WTC11 (cell line): Measurements from ENCODE around the gene FKBP14. TPM values are rescaled to one million over a fixed set of nuclear protein-coding genes. Genes with fewer than 3 reads are reported as not detected.
A peak's percentile ranks its signal among the peaks of the same experiment; 100 is the strongest.

Experiments used
- ATAC-seq: fragments of 200-7000 bp; cut with Tn5 transposase; 2 replicates; pipeline ENCODE4 v1.10.0; 2021; ENCODE audit warnings: mild to moderate bottlenecking, moderate library complexity
- CTCF ChIA-PET: fragments of 300-600 bp; sonication (Branson Sonifier 250); formaldehyde crosslinking; loops from one replicate; lab custom pipeline; 2021; ENCODE audit warnings: antibody characterized with exemption; lab: Charles Lee
- POLR2A ChIA-PET: fragments of 350-600 bp; sonication (Branson Sonifier 250); formaldehyde crosslinking; loops from one replicate; lab custom pipeline; 2021; ENCODE audit warnings: antibody characterized with exemption; lab: Charles Lee
- DNase-seq: peaks from one replicate; pipeline ENCODE4 v3.0.0; 2021; ENCODE audit warnings: low spot score
- H3K27ac Mint-ChIP-seq: 2 replicates; pipeline ENCODE4 v1.8.0; 2021; ENCODE audit warnings: mixed read lengths
- H3K27me3 Mint-ChIP-seq: 2 replicates; pipeline ENCODE4 v1.8.0; 2021; ENCODE audit warnings: low read depth, mild to moderate bottlenecking, moderate library complexity, mixed read lengths
- H3K36me3 Mint-ChIP-seq: 2 replicates; pipeline ENCODE4 v1.8.0; 2021; ENCODE audit warnings: mixed read lengths
- H3K4me1 Mint-ChIP-seq: 2 replicates; pipeline ENCODE4 v1.8.0; 2022; ENCODE audit warnings: mixed read lengths
- H3K4me3 Mint-ChIP-seq: 2 replicates; pipeline ENCODE4 v1.8.0; 2021; ENCODE audit warnings: mild to moderate bottlenecking, moderate library complexity, mixed read lengths
- H3K9me3 Mint-ChIP-seq: 2 replicates; pipeline ENCODE4 v1.8.0; 2021; ENCODE audit warnings: mixed read lengths
- CBFB ChIP-seq: sonication (generic); formaldehyde crosslinking; IDR thresholded peaks from 2 replicates; pipeline ENCODE4 v1.8.1; 2022; ENCODE audit warnings: mild to moderate bottlenecking, low read depth, missing genetic modification reagents
- CREM ChIP-seq: sonication (generic); formaldehyde crosslinking; IDR thresholded peaks from 2 replicates; pipeline ENCODE4 v1.8.1; 2022; ENCODE audit warnings: mild to moderate bottlenecking, missing genetic modification reagents, moderate library complexity
- GTF2I ChIP-seq: fragments of 250-450 bp; sonication (Bioruptor Pico); conservative IDR thresholded peaks from 2 replicates; pipeline ENCODE4 v1.4.0; 2021; ENCODE audit warnings: mild to moderate bottlenecking
- KAT7 ChIP-seq: sonication (generic); formaldehyde crosslinking; IDR thresholded peaks from 2 replicates; pipeline ENCODE4 v1.8.1; 2023; ENCODE audit warnings: missing genetic modification reagents, mild to moderate bottlenecking, borderline replicate concordance
- NR2C2 ChIP-seq: sonication (generic); formaldehyde crosslinking; IDR thresholded peaks from 2 replicates; pipeline ENCODE4 v1.8.0; 2022; ENCODE audit warnings: mild to moderate bottlenecking, missing genetic modification reagents
- TEAD1 ChIP-seq: sonication (generic); formaldehyde crosslinking; IDR thresholded peaks from 2 replicates; pipeline ENCODE4 v1.8.0; 2022; ENCODE audit warnings: mild to moderate bottlenecking, missing genetic modification reagents
- TEAD4 ChIP-seq: sonication (generic); formaldehyde crosslinking; IDR thresholded peaks from 2 replicates; pipeline ENCODE4 v1.8.0; 2022; ENCODE audit warnings: mild to moderate bottlenecking, missing genetic modification reagents
- ZNF138 ChIP-seq: sonication (generic); formaldehyde crosslinking; conservative IDR thresholded peaks from 2 replicates; pipeline ENCODE4 v1.8.1; 2022; ENCODE audit warnings: mild to moderate bottlenecking, moderate library complexity, missing genetic modification reagents
- ZNF232 ChIP-seq: sonication (generic); formaldehyde crosslinking; IDR thresholded peaks from 2 replicates; pipeline ENCODE4 v1.8.0; 2022; ENCODE audit warnings: mild to moderate bottlenecking, missing genetic modification reagents
- total RNA-seq: library from RNA; stranded (reverse); gene quantifications from 3 replicates; pipeline ENCODE4 v1.2.3, GENCODE V29; 2021
- TF ChIP-seq, protein P1 (sequence below): sonication (generic); formaldehyde crosslinking; IDR thresholded peaks from 2 replicates; pipeline ENCODE4 v1.8.1; 2023; ENCODE audit warnings: mild to moderate bottlenecking, missing genetic modification reagents, moderate library complexity
- TF ChIP-seq, protein P2 (sequence below): sonication (generic); formaldehyde crosslinking; IDR thresholded peaks from 2 replicates; pipeline ENCODE4 v1.8.0; 2023; ENCODE audit warnings: mild to moderate bottlenecking, missing genetic modification reagents
- TF ChIP-seq, protein P3 (sequence below): sonication (generic); formaldehyde crosslinking; conservative IDR thresholded peaks from 2 replicates; pipeline ENCODE4 v1.8.1; 2023; ENCODE audit warnings: mild to moderate bottlenecking, low read depth, missing genetic modification reagents, moderate library complexity
- TF ChIP-seq, protein P4 (sequence below): sonication (generic); formaldehyde crosslinking; IDR thresholded peaks from 2 replicates; pipeline ENCODE4 v1.8.1; 2023; ENCODE audit warnings: mild to moderate bottlenecking, moderate library complexity, missing genetic modification reagents
- TF ChIP-seq, protein P5 (sequence below): sonication (generic); formaldehyde crosslinking; IDR thresholded peaks from 2 replicates; pipeline ENCODE4 v1.8.0; 2022; ENCODE audit warnings: mild to moderate bottlenecking, missing genetic modification reagents
- TF ChIP-seq, protein P6 (sequence below): sonication (generic); formaldehyde crosslinking; IDR thresholded peaks from 2 replicates; pipeline ENCODE4 v1.8.0; 2023; ENCODE audit warnings: missing genetic modification reagents, mild to moderate bottlenecking, borderline replicate concordance
- TF ChIP-seq, protein P7 (sequence below): sonication (generic); formaldehyde crosslinking; IDR thresholded peaks from 2 replicates; pipeline ENCODE4 v1.8.0; 2022; ENCODE audit warnings: mild to moderate bottlenecking, missing genetic modification reagents
- TF ChIP-seq, protein P8 (sequence below): sonication (generic); formaldehyde crosslinking; IDR thresholded peaks from 2 replicates; pipeline ENCODE4 v1.8.1; 2022; ENCODE audit warnings: mild to moderate bottlenecking, moderate library complexity, missing genetic modification reagents

The FKBP14 gene
- total RNA-seq, 1 experiment from 2014 or later, result 23.0 TPM

DNA sequence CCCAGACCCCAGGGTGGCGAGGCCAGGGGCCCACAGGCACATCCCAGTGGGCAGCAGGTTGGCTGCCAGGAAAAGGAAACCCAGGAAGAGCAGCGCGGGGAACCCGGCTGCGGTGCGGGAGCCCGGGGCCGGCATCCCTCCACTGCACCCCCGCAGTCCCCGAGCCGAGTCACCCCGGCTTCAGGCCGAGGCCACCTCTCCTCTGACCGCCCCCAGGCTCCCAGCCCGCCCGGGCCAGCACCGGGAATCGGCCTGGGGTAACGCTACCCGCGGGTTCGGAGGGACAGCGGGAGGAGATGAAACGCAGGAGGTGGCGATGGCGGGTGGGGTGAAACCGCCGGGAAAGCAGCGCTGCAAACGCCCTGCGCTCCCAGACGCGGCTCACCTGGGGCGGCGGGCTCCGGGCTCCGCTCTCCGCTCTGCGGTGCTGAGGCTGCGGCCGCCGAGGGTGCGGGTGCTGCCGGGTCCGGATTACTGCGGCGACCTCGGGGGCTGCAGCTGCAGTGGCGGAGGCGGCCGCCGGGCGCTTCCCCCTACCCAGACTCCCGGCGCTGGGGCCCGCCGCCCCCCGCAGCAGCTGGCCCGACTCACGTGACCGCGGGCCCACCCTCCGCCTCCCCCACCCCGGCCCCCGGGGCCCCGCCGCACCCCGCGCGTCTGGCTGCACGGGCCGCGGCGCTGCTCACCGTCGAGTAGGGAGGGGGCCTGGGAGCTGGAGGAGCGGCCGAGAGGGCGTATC is 37.1 kb downstream of the FKBP14 start, which contains the start of gene SCRN1:
TSS of gene SCRN1 (minus strand) at position 545 of the 739 bp plus-strand sequence. CDS start 20,734 bp downstream, outside the sequence.
- Mint-ChIP-seq H3K9me3 (peaks cover 13% of the 10 kb centered on the region), H3K36me3 (peaks cover 12% of the 10 kb centered on the region), H3K27me3 (peaks cover 18% of the 10 kb centered on the region), H3K4me3 (peak within 1 kb of the TSS; percentile 83), H3K27ac (no peak within 1 kb of the TSS), H3K4me1 (peaks cover 21% of the 10 kb centered on the region)
- TF ChIP-seq, protein P1, sequence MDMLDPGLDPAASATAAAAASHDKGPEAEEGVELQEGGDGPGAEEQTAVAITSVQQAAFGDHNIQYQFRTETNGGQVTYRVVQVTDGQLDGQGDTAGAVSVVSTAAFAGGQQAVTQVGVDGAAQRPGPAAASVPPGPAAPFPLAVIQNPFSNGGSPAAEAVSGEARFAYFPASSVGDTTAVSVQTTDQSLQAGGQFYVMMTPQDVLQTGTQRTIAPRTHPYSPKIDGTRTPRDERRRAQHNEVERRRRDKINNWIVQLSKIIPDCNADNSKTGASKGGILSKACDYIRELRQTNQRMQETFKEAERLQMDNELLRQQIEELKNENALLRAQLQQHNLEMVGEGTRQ, result peak; percentile 87
- TF ChIP-seq, protein P2, sequence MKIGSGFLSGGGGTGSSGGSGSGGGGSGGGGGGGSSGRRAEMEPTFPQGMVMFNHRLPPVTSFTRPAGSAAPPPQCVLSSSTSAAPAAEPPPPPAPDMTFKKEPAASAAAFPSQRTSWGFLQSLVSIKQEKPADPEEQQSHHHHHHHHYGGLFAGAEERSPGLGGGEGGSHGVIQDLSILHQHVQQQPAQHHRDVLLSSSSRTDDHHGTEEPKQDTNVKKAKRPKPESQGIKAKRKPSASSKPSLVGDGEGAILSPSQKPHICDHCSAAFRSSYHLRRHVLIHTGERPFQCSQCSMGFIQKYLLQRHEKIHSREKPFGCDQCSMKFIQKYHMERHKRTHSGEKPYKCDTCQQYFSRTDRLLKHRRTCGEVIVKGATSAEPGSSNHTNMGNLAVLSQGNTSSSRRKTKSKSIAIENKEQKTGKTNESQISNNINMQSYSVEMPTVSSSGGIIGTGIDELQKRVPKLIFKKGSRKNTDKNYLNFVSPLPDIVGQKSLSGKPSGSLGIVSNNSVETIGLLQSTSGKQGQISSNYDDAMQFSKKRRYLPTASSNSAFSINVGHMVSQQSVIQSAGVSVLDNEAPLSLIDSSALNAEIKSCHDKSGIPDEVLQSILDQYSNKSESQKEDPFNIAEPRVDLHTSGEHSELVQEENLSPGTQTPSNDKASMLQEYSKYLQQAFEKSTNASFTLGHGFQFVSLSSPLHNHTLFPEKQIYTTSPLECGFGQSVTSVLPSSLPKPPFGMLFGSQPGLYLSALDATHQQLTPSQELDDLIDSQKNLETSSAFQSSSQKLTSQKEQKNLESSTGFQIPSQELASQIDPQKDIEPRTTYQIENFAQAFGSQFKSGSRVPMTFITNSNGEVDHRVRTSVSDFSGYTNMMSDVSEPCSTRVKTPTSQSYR (CRISPR knock-in tag), result no peak
- TF ChIP-seq, protein P3, sequence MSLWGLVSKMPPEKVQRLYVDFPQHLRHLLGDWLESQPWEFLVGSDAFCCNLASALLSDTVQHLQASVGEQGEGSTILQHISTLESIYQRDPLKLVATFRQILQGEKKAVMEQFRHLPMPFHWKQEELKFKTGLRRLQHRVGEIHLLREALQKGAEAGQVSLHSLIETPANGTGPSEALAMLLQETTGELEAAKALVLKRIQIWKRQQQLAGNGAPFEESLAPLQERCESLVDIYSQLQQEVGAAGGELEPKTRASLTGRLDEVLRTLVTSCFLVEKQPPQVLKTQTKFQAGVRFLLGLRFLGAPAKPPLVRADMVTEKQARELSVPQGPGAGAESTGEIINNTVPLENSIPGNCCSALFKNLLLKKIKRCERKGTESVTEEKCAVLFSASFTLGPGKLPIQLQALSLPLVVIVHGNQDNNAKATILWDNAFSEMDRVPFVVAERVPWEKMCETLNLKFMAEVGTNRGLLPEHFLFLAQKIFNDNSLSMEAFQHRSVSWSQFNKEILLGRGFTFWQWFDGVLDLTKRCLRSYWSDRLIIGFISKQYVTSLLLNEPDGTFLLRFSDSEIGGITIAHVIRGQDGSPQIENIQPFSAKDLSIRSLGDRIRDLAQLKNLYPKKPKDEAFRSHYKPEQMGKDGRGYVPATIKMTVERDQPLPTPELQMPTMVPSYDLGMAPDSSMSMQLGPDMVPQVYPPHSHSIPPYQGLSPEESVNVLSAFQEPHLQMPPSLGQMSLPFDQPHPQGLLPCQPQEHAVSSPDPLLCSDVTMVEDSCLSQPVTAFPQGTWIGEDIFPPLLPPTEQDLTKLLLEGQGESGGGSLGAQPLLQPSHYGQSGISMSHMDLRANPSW (CRISPR knock-in tag), result no peak
- no peak for TF ChIP-seq ZNF232 (CRISPR knock-in tag)
- TF ChIP-seq, protein P4, sequence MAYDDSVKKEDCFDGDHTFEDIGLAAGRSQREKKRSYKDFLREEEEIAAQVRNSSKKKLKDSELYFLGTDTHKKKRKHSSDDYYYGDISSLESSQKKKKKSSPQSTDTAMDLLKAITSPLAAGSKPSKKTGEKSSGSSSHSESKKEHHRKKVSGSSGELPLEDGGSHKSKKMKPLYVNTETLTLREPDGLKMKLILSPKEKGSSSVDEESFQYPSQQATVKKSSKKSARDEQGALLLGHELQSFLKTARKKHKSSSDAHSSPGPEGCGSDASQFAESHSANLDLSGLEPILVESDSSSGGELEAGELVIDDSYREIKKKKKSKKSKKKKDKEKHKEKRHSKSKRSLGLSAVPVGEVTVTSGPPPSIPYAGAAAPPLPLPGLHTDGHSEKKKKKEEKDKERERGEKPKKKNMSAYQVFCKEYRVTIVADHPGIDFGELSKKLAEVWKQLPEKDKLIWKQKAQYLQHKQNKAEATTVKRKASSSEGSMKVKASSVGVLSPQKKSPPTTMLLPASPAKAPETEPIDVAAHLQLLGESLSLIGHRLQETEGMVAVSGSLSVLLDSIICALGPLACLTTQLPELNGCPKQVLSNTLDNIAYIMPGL, result peak; percentile 92
- no peak for TF ChIP-seq GTF2I (CRISPR knock-in tag)
- TF ChIP-seq, protein P5, sequence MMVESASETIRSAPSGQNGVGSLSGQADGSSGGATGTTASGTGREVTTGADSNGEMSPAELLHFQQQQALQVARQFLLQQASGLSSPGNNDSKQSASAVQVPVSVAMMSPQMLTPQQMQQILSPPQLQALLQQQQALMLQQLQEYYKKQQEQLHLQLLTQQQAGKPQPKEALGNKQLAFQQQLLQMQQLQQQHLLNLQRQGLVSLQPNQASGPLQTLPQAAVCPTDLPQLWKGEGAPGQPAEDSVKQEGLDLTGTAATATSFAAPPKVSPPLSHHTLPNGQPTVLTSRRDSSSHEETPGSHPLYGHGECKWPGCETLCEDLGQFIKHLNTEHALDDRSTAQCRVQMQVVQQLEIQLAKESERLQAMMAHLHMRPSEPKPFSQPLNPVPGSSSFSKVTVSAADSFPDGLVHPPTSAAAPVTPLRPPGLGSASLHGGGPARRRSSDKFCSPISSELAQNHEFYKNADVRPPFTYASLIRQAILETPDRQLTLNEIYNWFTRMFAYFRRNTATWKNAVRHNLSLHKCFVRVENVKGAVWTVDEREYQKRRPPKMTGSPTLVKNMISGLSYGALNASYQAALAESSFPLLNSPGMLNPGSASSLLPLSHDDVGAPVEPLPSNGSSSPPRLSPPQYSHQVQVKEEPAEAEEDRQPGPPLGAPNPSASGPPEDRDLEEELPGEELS (CRISPR knock-in tag), result peak; percentile 52; the same call in 1 of the 2 replicates
- TF ChIP-seq TEAD4 (CRISPR knock-in tag), result no peak
- TF ChIP-seq, protein P6, sequence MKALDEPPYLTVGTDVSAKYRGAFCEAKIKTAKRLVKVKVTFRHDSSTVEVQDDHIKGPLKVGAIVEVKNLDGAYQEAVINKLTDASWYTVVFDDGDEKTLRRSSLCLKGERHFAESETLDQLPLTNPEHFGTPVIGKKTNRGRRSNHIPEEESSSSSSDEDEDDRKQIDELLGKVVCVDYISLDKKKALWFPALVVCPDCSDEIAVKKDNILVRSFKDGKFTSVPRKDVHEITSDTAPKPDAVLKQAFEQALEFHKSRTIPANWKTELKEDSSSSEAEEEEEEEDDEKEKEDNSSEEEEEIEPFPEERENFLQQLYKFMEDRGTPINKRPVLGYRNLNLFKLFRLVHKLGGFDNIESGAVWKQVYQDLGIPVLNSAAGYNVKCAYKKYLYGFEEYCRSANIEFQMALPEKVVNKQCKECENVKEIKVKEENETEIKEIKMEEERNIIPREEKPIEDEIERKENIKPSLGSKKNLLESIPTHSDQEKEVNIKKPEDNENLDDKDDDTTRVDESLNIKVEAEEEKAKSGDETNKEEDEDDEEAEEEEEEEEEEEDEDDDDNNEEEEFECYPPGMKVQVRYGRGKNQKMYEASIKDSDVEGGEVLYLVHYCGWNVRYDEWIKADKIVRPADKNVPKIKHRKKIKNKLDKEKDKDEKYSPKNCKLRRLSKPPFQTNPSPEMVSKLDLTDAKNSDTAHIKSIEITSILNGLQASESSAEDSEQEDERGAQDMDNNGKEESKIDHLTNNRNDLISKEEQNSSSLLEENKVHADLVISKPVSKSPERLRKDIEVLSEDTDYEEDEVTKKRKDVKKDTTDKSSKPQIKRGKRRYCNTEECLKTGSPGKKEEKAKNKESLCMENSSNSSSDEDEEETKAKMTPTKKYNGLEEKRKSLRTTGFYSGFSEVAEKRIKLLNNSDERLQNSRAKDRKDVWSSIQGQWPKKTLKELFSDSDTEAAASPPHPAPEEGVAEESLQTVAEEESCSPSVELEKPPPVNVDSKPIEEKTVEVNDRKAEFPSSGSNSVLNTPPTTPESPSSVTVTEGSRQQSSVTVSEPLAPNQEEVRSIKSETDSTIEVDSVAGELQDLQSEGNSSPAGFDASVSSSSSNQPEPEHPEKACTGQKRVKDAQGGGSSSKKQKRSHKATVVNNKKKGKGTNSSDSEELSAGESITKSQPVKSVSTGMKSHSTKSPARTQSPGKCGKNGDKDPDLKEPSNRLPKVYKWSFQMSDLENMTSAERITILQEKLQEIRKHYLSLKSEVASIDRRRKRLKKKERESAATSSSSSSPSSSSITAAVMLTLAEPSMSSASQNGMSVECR (CRISPR knock-in tag), result peak; percentile 17; the same call in 1 of the 2 replicates
- TF ChIP-seq CREM (CRISPR knock-in tag), result no peak
- TF ChIP-seq KAT7 (CRISPR knock-in tag), result 0 out of 2 replicates have a peak, but pooled peaks have one; percentile 19
- no peak for TF ChIP-seq NR2C2
- no peak for TF ChIP-seq CBFB
- TF ChIP-seq TEAD1, result no peak
- TF ChIP-seq, protein P7, sequence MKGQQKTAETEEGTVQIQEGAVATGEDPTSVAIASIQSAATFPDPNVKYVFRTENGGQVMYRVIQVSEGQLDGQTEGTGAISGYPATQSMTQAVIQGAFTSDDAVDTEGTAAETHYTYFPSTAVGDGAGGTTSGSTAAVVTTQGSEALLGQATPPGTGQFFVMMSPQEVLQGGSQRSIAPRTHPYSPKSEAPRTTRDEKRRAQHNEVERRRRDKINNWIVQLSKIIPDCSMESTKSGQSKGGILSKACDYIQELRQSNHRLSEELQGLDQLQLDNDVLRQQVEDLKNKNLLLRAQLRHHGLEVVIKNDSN, result peak; percentile 52; the same call in 1 of the 2 replicates
- no peak for TF ChIP-seq ZNF138 (CRISPR knock-in tag)
- TF ChIP-seq, protein P8, sequence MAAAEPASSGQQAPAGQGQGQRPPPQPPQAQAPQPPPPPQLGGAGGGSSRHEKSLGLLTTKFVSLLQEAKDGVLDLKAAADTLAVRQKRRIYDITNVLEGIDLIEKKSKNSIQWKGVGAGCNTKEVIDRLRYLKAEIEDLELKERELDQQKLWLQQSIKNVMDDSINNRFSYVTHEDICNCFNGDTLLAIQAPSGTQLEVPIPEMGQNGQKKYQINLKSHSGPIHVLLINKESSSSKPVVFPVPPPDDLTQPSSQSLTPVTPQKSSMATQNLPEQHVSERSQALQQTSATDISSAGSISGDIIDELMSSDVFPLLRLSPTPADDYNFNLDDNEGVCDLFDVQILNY (CRISPR knock-in tag), result peak; percentile 31; the same call in 1 of the 2 replicates
- ATAC-seq (peak; percentile 71), DNase-seq (peak; percentile 60)
- ChIA-PET CTCF (interaction anchor here (0.6 to 0.8 kb wide), 2 partner anchors 75 to 749 kb away, joined by 3 read pairs; no protein-coding TSS in a partner anchor), POLR2A (interaction anchor here (0.6 to 0.7 kb wide), 2 partner anchors 13 to 41 kb away, joined by 3 to 4 read pairs; no protein-coding TSS in a partner anchor)
